CD4-positive, alpha-beta T cell treated with Interleukin-4 for 4 hours (primary cell): ENCODE measurements around the gene MPP3.
"Not testable (repeated sequence)": the region's sequence is repeated elsewhere in the genome, so short reads cannot be mapped to it uniquely, and the experiment has no call there.

ENCODE experiments used
- DNase-seq: peaks from one replicate; pipeline ENCODE4 v3.0.0-alpha.2; 2020

Gene MPP3

DNA sequence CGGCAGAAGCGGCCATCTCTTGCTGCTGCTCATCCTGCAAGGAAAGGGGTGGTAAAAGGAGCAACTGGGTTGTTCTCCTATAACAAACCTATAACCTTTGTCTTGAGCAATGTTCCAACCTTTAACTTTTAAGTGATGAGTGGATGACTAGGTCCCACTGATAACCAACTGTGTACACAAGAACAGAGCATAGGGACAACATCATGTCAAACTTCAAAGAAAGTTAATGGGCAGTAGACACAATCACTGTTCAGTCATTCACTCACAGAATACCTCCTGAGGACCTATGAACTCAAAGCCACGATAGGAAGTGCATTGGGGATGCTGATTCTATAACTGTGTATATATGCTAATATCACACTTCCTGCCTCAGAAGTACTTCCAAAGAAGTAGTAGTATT is 31.1 kb downstream of the MPP3 start:
- no peak for DNase-seq

DNA sequence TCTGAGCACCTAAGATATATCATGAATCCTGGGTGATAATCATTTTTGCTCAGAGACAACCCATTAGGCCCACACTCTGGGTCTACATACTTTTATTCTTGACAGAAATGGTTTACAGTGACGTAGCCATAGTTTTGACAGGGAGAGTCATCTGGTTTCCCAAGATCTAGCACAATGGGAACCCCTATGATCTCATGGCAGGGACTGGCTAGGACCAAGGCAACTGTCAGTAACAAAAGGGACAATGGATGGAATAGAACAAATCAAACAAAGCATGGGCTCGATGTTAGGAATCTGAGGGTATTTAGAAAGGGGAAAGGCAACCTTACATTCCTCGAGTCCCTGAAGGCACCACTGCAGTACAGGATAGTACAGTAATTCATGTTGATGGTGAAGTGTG is 32.2 kb downstream of the MPP3 start:
- no peak for DNase-seq

DNA sequence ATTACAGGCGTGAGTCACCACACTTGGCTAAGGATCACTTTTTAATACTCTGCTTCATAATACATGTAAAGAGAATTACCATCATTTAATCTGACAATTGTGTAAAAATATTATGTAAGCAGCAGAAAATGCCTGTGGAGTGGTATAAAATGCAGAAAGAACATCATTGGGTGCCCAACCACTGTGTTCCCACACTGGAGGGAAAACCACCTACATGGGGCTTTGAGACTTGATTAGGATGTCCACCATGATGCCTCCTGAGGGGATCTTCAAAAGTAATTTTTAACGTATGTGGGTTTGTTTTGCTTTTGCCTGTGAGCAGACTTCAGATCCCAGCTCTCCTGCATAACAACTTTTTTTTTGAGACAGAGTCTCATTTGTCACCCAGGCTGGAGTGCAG is 33.9 kb downstream of the MPP3 start:
- no peak for DNase-seq

DNA sequence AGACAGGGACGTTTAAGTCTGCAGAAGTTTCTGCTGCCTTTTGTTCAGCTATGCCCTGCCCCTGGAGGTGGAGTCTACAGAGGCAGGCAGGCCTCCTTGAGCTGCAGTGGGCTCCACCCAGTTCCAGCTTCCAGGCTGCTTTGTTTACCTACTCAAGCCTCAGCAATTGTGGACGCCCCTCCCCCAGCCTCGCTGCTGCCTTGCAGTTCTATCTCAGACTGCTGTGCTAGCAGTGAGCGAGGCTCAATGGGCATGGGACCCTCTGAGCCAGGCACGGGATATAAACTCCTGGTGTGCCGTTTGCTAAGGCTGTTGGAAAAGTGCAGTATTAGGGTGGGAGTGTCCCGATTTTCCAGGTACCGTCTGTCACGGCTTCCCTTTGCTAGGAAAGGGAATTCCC is 34.9 kb downstream of the MPP3 start:
- DNase-seq = not testable (repeated sequence)

DNA sequence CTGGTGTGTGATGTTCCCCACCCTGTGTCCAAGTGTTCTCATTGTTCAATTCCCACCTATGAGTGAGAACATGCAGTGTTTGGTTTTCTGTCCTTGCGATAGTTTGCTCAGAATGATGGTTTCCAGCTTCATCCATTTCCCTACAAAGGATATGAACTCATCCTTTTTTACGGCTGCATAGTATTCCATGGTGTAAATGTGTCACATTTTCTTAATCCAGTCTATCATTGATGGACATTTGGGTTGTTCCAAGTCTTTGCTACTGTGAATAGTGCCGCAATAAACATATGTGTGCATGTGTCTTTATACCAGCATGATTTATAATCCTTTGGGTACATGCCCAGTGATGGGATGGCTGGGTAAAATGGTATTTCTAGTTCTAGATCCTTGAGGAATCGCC is 40.3 kb downstream of the MPP3 start:
- DNase-seq = not testable (repeated sequence)

DNA sequence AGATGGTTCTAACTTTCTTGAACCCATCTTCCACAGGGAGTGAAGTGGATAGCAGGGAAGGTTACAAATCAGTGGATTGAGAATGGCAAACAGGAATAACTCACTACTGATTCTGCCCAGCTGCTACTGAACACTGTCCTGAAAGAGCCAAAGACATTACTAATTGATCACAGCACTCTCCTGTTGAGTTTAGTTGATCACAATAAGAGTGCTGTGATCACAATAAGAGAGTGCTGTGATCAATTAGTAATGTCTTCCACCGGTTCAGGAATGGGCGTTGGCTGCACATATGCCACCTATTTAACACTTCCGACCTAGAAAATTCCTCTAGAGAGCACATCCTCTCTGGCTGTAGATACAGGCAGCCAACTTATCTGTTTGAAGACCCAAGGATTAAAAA is 41.4 kb downstream of the MPP3 start:
- peak; percentile 23 for DNase-seq

DNA sequence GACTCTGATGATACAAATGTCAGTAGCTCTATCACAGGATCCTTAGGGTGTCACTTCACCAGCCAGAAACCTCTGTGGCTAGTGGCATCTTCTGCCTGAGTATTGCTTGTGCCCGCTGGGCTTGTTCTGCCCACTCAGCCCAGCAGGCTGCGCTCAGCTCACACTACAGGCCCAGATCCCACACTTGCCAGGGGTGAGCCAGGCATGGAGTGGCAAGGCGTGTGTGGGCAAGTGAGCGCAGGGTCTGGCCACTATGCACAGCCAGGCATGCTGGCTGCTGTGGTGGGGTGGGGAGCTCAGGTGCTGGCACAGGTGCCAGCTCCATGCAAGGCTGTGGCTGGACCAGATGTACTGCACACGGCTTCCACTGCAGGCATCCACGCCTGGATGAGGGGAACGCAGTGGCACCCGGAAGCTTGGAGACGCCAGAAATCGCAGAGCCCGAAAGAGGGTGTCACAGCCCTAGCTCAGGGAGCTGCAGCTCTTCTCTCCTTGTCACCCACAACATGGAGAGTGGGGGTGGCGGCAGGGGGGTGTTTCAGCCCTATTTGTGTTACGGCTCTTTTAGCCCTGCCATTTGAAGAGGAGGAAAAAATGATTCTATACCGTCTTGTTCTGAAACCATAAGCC is 42.5 kb downstream of the MPP3 start:
- DNase-seq = no peak

DNA sequence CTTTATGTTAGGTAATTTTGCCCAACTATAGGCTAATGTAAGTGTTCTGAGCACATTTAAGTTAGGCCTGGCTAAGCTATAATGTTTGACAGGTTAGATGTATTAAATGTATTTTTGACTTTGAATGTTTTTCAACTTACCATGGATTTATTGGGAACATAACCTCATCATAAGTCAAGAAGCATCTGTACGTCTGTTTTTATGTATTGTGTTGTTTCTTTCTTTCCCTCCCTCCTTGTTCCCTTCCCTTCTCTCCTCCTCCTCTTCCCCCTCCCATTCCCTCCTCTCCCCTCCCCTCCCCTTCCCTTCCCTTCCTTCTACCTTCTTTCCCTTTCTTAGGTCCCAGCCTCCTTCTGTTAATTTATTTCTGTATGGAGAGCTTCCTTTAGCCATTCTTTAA is 43.5 kb downstream of the MPP3 start:
- no peak for DNase-seq

- no peak for DNase-seq
Measured at GRCh38 chr17:43788540-43788939, 44.4 kb downstream of the MPP3 start.

- no peak for DNase-seq
Measured at GRCh38 chr17:43787728-43788127, 45.2 kb downstream of the MPP3 start.

GRCh38 chr17:43784628-43785101 is 48.3 kb downstream of the MPP3 start:
- DNase-seq = no peak

DNA sequence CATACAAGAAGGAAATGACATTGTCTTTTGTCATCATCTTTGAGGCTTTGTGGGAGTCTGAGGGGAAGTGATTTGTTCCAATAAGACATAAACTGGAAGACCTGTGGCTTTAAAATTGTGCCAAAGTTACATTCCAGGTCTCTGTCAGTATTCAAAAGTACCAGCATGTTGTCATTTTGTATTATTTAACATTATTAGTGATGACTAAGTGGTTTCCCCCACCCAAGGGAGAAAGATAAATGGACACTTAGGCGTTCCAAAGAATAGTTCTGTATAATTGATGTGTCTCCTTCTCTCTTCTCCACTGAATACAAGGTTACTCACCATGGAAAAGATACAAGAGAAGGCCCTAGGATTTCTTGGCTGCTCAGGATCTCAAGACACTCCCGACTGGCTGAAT is 48.9 kb downstream of the MPP3 start:
- no peak for DNase-seq

DNA sequence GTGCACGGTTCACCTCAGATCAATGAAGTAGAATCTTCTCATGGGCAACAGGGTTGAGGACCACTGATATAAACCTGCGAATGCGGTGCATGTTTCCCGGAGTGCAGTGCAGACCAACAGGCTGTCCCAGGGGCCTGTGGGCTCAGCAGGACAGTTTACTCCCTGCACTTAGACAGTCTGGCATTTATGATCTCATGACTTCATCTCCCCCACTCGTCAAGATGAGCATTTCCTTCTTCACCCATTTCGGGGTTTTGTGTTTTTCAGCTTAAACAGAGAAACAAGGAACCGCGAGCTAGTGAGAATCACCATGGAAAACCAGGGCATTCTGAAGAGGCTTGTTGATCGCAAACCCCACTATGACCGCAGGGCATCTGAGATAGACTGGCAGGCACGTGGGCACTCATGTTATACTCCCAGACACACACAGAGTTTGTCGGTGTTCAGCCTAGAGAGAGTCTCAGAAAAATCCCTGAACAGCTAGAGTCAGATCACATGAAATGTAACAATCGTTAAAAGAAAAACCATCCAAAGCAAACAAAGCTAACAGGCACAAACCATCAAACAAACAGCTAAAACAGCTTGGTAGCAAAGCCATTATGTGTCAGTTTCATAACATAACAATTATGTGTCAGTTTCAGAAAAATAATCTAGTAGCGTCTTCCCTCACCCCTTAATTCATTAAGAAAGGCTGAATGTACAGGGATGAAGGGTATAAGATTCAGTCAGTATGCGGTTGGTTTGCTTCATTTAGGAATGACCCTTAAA is 49.8 kb downstream of the MPP3 start:
- DNase-seq = no peak

GRCh38 chr17:43780135-43780534 is 52.8 kb downstream of the MPP3 start, which contains the start of gene CFAP97D1:
Gene CFAP97D1 (plus strand): TSS chr17:43780435. CDS start chr17:43780463, 28 bp downstream.
- no peak for DNase-seq

- no peak for DNase-seq
Measured at GRCh38 chr17:43779145-43780125, 53.5 kb downstream of the MPP3 start.

GRCh38 chr17:43778337-43779144 is 54.4 kb downstream of the MPP3 start, which contains the start of gene DUSP3:
Gene DUSP3 (minus strand): TSS chr17:43778977. CDS start chr17:43778924, 53 bp downstream.
- DNase-seq = peak; percentile 57

- DNase-seq = no peak
Measured at GRCh38 chr17:43774304-43775250, 58.4 kb downstream of the MPP3 start.

DNA sequence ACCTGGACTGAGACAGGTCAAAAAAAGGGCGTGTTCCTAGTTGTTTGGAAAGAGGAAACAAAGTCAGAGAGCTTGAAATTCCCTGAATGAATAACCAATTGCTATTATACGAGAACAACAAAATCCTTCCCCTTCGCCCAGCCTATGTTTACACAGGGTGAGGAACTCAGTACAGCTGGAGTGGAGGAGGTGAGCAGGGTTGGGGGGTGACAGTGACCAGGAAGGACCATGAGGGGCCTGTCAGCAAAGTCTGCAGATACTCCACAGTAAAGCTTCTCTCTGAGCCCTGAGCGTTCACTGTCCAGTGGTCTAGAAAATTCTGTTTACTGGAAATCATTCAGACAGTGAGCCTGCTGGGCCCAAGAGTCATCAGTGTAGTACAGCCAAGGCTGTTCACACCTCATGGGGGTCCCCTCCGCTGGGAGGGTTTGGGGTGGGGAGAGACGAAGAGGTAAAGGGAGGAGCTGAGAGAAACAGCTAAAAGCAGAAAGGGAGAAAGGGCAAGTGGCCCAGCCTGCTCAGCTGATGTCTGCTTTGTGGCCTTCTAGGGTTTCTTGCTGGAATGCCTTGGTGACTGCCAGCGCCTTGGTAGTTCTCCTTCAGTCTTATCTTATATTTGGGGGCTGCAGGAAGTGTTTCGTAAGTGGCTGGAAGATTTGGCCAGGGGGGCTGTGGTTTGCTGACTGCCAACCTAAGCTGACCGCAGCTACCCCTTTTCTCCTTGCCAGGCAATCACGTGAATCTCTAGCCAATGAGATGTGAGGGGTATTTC is 59.9 kb downstream of the MPP3 start:
- peak; percentile 6 for DNase-seq

DNA sequence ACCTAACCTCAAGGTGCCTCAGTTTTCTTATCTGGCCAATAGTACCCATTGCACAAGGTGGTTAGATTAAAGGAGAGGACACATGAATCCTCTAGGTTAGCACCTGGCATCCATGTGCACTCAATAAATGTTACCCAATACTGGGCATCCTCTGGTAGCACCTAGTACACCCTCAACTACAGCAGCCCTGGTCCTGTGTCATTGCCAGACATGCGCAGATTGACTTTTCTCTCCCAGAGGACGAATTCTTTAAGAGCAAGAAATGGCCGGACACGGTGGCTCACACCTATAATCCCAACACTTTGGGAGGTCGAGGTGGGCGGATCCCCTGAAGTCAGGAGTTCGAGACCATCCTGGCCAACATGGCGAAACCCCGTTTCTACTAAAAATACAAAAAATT is 61.5 kb downstream of the MPP3 start:
- no peak for DNase-seq

DNA sequence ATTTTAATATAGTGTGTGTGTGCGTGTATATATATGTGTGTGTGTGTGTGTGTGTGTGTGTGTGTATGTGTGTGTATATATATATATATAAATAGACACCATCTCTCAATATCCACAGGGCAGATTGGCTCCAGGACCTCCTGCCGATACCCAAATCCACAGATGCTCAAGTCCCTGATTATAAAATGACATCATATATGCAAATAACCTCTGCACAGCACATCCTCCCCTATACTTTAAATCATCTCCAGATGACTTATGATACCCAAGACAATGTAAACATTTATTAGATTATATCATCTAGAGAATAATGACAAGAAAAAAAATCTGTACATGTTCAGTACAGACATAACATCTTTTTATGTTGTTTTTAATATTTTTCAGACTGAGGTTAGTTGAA is 62.0 kb downstream of the MPP3 start:
- DNase-seq = no peak
